Measurements from ENCODE around the gene PBX1.

The PBX1 gene

DNA sequence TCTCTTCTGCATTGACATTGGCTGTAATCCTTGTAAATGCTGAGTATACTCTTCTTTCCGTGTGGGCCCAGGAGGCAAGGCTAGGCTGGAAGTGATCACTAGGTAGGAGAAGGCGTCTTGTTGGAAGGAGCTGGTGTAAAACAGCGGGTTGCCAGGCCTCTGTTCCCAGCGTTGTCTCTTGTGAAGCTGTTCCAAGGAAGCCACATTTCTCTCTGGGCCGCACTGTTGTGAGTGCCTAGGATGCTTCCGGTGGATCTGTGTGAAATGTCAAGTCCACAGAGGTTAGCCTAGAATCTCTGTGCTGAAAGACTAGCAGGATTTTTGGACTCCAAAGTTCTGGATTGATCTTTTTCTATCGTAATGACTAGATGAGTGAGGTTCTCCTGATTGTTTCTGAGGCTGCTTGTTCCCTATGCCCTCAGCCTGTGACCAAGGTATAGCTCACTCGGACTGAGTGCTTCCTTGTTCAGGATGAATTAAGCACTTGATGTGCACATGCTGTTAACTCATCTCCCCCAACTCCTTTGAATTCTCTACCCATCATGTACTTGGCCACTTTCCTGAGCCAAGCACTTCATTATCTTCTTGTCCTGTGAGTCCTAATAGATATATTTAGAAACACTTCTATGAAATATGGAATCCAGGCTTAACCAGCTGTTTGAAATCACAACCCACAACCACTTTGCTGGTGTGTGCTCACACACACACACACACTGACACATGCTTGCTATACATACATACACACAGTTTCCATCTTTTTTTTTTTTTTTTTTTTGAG is 63.3 kb downstream of the PBX1 start:
- DNase-seq = no peak

DNA sequence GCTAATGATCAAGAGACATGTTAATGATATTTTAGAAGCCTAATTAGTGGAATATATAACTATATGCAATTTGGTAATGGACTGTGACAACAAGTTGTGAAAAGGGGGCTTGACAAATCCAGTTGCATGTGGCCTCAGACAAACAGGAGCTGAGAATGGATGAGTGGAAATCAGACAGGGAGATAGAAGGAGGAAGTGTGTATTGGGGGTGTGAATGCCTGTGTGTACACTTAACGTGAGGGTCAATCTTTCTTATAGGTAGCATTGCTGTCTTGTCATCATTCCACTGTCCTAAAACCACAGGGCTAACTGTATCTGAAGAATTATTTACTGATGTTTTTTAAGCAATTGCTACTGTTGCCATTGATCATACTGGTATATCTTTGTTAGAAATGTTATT is 64.8 kb downstream of the PBX1 start:
- DNase-seq = no peak

DNA sequence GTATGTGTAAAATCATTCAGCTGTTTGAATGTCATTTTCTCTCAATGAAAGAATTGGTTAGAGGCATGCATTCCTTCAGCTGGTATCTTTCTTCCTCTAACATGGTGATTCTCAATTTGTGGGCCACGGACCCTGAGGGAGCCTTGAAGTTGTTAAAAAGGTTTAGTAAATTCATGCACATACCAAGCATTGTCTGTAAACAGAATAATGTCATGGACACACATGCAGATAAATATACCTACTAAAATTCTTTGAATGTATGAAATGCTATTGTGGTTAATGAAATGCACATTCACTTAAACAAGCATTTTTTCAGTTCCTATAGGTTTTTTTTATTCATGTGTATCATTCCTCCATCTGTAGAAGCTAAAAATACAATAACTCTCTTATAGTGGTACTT is 65.4 kb downstream of the PBX1 start:
- DNase-seq = no peak

DNA sequence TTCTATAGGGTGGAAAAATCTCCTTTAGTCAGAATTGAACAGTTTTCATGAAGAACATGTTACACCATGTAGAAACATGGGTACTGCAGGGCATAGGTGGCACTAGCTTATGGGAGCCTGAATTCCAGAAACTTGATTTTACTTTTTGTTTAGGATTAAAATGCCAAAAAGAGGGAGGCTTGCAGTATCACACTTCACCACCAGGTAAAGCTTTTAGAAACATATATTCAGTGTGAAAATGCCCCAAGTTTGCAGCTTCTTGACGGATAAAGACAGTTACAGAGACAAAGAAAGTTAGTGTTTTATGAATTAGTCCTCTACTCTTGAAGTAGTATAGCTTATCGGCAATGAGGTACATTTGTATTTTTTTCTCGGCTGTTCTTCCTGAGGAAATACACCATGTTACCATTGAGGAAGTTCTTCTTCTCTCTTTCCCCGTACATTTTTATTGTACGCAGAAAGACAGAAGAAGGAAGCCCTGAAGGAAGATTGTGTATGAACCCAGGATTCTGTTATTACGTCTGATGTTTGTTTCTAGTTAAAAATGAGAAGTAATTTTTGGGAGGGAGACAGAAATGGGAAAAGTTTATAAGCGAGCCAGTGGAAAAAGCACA is 66.1 kb downstream of the PBX1 start:
- no peak for DNase-seq

DNA sequence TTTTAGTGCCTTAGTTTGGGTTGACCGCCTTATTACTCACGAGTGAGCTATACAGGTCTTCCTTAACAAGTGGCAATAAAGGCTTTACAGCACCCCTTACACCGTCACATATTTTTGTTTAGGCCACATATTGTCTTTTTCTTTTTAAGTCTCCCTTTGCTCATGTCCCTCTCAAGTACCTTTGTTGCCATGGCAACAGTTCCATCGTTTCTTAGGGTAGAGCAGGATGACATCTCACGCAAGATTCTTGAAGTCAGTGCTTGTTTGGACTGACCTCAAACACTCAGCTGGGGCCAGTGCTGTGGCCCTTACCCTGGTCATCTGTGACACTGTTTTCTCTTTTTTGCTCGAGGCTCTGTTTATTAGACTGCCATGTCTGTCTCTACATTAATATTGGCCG is 69.8 kb downstream of the PBX1 start:
- DNase-seq = no peak

DNA sequence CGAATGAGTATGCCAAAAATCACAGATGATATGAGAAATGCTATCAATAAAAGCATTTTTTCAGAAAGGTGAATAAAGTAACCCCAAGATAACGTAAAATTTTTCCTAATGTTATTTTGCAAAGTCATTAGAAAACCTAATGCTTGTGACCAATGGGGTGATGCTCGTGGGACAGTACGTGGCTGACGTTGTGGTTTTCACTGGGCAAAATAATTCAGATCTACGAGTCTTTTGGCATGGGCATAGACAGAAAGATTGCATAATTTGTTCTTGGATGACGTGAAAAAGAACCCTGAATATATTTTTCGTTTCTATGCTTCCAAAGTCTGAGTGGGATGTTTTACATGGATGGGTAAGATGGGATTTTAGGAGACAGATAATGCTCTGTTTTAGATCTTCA is 71.0 kb downstream of the PBX1 start:
- DNase-seq = no peak

DNA sequence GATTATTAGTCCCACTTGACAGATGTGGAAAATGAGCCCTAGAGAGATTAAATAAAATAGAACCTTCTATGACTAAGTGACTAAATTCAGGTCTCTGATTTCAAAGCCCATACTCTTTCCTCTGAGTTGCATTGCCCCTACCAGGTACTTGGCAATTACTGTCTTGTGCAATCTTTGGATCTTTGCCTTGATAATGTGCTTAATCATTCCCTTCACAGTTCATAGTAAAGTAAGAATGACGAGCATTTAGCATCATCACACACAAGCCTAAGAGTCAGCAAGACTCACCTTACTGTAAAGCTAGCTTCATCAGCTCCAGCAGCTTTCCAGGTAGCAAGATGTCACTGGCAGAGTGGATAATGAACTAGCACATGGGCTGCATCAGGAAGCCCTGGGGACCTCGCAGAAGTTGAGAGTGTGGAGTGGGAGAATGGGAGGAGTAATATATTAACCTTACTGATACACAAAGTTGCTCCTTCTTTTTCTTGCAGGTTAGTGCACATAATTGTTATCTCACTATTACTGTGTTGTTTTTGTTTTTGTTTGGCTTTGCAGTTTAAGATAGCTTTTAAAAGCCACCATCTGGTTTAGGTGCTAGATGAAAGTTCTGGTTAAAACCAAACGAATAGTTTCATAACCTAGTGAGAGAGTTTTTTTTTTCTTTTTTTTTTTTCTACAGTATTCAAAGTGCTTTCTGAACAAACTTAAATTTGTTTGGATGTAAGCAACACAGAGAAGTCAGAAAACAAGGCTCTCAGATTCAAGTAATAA is 71.8 kb downstream of the PBX1 start:
- DNase-seq = no peak

DNA sequence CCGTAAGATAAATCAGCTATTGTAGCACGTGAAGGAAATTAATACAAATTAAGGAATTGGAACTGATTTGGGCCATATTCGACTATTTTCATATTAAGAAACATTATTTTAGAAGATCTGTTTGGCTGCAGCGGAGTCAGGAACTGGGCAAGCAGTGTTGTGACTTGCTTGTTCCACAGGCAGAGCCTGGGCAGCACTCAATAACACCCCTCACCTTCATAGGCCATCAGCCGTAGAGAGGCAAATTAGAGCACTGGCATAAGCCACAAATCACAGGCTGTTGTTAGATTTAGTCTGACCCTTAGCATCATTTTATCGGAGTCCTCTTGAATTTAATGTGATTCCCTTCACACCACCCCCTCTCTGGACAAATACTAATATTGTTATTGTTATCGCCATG is 72.8 kb downstream of the PBX1 start:
- no peak for DNase-seq

DNA sequence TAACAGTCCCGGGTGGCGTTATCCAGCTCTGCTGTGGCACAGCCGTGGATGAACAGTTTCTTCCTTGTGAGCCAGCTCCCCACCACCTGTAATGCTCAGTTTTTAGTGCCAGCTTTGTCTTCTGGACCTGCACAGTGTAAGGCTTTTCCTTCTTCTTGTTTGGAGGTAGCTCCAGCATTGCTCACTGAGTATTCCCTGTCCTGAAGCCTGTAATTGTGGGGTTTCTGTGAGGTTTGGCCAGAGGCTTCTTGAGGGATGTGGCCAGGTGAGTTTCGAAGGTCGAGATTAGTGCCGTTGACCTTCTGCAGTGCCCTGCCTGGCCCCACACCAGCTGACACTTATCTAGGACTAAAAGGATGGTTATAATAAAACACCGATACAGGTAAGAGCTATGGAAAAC is 75.0 kb downstream of the PBX1 start:
- no peak for DNase-seq

DNA sequence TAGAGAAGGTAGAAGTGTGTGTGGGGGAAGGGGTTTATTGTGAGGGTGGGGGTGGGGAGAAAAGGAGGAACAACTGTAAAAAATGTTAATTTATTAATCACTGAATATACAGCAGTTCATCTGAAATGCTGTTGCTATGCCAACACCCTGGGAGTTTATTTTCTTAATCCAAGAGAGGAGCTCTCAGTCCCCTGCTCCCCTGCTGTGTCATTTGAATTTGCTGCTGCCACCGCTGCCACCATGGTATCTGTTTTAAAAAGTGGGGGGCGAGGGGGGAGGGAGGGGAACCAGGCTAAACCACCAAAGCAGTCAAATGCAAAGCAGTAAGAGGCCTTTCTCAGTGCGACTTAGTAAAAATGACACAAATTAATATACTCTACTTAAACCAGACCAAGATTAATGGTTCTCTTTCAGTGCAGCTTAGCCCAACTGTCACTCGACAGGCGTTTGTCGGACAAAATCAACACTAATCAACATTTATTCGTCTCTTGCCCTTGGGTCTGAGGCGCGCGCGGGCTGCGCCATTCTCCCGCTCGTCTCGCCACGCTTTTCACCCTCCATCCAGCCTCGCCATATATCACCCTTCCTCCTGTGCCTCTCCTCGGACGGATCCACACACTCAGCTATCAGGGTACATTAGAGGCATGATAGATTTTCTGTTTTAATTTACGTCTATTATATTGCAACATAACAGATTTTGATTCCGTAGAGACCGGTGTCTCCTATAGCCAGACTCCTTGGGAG is 76.2 kb downstream of the PBX1 start:
- DNase-seq = no peak

DNA sequence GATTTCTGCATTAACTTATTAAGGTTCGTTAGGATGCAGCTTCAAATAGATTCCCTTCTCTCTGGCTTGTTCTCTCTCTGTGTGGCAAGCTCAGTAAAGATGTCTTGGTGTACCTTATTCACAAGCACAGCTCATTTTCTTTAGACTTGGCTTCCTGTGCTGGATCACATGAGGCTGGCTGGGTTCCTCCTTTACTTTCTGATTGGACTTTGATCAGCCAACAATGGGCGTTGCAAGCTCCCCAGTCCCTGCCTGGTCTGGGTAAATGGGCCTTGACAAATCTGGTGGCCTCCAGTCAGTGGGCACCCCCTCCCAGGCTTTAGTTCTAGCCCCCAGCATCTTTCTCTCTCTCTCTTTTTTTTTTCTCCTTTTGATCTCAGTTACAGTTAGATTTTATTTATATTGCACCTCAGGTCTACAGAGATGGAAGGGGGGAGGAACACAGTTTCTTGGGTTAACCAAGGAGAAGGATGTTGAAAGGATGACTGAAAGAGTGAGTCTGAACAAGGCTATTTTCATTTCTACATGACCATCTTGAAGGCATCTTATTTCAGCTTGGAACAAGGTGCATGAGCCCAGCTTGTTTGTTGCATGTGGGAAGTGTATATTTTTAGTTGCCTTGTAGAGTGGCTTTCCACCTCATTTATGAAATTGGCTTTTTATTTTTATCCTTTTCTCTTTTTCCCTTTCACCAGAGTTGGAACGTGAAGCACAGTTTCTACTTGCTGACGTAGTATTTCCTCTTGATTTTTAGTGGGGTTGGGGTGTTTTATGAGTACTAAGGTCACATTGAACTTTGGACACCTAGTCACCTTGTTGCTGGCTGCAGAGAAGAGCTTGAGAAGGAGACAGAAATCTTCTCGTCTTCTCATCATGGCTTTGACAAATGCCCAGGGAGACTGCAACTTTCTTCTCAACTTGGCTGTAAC is 77.1 kb downstream of the PBX1 start:
- DNase-seq = no peak

DNA sequence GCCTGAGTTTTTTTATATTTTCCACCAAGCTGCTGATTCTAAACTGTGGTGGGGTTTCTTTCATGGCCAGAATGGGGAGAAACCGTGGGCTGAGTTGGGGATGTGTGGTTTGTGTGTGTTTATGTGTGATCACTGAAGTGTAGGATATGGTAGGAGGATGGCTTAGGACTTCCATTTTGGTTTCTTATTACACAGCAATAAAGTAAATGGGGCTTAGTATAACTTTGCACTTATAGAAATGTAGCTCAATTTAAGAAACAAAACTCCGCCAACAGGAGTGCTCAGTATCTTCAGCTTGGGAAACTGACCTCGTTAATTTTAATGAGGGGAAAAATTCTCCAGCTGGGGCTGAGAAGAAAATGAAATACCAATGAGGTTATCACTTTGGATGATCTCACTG is 77.8 kb downstream of the PBX1 start:
- DNase-seq = no peak

DNA sequence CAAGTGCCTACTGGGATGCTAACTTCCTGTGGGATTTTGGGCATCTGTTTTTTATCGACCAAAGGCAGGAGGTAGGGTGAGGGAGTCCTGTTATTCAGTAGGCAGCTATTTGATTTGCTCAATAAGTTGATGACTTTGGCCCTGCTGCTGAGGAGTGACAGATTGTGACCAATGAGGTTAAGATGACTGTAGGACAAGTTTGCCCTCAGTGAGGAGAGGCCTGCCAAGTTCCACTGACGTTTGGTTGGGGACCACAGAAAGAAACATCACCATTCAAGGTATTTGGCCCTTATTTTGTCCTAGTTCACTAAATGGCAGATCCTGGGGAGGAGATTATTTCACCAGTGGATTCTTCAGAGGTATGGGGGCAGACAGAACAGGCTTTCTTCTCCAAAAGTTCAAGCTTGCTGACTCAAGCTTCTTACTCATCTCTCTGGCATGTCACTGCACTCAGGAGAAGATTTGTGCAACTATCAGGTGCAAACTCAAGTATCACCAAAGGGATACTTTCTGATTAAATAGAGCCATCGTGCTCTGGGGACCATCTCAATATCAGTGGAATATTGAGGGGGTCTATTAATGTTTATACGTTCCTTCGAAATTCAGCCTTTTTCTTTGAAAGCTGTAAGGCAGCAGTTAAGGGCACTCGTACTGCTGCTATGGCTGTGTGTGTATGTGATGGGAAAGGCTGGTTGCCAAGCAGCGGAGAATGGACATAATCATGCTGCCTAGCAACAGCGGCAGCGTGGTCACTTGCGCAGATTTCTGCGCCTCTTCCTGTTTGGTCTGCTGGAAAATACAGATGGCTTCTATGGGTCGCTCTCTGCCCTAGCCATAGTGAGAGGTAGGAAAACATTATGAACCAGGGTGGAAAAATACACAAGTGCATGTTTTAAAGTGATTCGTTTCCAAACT is 78.7 kb downstream of the PBX1 start:
- no peak for DNase-seq

DNA sequence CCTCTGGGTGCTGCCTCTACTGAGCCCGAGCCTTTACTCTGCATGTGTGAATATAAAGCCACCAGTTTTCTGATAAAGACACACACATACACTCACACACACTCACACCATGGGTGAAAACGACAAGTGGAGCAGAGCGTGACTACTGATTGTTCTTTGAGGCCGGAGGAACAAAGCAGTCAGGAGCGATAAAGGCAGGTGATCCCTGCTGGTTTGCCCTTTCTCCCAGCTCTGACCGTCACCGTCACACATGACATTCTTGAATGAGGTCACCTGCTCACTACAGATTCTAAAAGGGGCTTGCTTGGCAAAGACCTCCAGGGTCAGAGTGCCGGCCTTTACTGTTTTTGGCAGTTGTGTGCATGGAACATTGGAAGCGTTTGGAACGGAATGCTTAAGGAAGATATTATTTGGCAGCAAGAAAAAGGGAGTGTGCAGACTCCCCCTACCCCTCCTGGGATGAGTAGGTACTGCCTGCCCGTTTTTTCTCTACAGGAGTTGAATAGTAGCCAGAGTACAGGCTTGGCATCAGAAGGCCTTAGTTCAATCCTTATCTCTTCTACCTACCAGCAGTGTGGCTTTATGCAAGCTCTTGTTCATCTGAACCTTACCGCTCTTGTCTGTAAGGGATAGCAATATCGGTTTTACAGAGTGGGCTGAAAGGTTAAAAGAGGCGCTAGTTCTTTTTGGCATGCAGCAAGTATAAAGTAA is 79.7 kb downstream of the PBX1 start:
- no peak for DNase-seq

DNA sequence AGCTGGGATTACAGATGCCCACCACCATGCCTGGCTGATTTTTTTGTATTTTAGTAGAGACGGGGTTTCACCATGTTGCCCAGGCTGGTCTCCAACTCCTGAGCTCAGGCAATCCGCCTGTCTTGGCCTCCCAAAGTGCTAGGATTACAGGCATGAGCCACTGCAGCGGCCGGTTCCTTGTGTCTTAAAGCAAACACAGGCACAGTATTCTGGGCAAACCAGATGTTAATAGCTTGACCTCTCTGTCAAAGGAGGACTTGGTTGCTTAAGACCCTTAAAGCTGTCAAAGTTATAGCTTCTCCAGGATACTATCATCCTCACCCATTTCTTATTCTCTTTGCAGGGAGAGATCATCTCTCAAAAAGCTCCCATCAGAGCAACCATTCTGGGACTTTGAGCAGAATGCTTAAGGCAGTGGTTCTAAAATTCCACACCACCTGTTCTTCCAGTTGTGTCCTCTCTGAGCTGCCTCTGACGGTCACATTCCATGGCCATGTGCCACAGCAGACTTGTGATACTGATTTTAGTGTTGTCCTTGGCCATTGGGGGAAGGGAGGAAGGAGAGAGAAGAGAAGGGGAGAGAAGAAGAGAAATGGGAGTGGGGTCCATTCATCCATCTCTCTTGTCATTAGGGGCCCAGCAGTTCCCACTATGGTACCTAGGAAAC is 81.8 kb downstream of the PBX1 start:
- DNase-seq = no peak

DNA sequence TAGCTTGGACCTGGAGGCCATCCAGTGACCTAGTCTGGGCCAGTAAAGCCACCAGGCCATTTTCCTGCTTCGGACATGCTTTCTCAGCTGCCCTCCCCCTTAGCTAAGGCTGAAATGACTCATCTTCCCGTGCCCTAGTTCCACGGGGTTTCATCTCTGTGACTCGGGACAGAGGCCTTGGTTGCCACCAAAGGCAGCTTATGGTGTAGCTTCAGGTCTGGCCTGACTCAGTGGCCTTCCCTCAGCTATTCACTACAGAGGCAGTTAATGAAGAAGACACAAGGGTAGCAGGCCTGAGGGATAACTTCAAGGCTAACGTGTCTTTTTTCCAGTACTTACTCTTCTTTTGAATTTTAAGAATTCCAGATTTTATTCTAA is 82.4 kb downstream of the PBX1 start:
- no peak for DNase-seq

DNA sequence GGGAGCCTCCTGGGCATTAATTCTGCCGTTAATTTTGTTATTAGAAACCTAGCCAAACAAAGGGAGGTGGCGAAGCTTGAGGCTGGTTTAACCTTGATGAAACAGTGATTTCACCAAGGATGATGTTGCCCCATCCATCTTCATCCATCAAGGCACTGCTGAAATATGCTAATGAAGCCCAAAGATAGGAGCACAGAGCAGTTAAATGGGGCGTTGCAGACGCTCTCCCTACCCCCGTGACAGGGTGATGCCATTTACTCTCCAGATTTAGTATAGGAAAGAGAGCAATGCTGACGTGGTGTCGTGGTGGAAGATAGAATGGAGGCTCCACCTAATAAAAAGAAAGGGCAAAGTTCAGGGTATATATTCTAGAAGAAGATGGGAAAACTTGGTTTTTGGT is 84.0 kb downstream of the PBX1 start:
- DNase-seq = no peak

DNA sequence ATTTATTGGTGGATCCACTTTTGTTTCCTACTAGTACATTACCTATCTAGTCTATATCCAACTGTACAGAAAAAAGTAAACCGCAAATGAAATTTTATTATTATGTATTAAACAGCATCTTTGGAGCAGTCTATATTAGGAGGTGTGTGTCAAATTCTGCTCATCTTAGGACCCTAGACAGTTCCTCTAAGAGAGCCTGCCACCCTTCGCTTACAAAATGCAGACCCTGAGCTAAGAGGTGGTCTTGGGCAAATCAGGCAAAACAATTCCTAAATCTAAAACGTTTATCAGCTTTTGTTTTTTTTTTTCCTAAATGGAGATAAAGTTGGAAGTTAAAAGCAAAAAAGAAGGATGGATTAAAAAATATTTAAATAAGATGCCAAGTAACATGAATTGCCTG is 85.3 kb downstream of the PBX1 start:
- DNase-seq = no peak

DNA sequence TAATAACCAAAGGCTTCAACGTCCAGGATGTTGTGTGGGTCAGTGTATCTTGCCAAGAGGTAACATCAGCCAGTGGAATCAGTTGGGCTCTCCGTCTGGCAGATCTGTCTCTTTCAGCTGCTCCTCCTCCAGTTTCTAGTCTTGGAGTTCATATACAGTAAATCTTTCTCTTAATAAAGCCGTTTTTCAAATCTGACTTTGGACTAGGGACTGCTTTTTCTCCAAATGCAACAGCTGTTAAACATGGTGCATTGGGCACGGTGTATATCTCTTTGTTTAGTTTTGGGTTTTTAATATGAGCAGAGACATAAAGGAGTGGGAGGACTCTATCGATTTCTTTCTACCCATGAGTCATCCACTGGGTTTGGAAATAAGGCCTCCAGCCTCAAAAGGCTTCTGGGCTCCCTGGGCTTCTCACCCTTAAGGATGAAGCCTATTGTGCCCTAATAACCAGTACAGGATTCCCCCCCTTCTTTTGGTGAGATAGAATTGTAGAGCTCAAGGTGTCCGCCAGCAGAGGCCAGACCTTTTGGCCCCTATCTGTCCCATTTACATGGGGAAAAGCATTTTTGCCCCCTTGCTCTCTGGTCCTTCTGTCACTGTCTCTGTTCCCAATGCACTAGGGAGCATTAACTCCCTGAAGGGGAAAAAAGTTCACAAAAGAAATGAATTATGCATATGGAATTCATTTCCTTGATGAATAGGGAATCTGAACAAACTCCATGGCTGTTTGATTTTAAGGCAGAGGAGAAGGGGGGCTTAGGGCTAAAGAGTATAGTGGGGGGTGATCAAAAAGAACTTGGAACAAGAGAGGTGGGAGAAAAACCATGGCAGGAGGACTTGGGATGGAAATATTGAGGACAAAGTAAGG is 86.0 kb downstream of the PBX1 start:
- no peak for DNase-seq

Measured in stimulated activated CD4-positive, alpha-beta T cell treated with anti-CD3 and anti-CD28 coated beads, Interleukin-4, amount 100 ng/mL, for 1 hour (primary cell).